ENCODE results near the gene CACNB2.

GRCh38 chr10:18343573-18343972, 203.3 kb downstream of the CACNB2 start:
- no peak for TF ChIP-seq FOXK2 (IDR thresholded peaks at IDR 0.05)
- TF ChIP-seq CTCF (IDR thresholded peaks at IDR 0.05 in 2 of 3, conservative IDR thresholded peaks at IDR 0.05 in 1 of 3; ENCODE audit: control insufficient read depth in 2 of 3, extremely low read depth in 1 of 3, insufficient read depth in 1 of 3, low read depth in 3 of 3, low read length in 3 of 3): no peak
- no peak for TF ChIP-seq CREM (IDR thresholded peaks at IDR 0.05; ENCODE audit: low read depth)
- no peak for TF ChIP-seq RAD51 (IDR thresholded peaks at IDR 0.05)
- no peak for TF ChIP-seq HCFC1 (IDR thresholded peaks at IDR 0.05; ENCODE audit: low read length)
- TF ChIP-seq RFX5 (IDR thresholded peaks at IDR 0.05; ENCODE audit: low read depth, low read length): no peak
- TF ChIP-seq SRF (IDR thresholded peaks at IDR 0.05; ENCODE audit: low read depth in 2 of 2, low read length in 2 of 2): no peak
- no peak for TF ChIP-seq YY1 (IDR thresholded peaks at IDR 0.05; ENCODE audit: low read depth, low read length)
- no peak for TF ChIP-seq ZNF384 (IDR thresholded peaks at IDR 0.05; ENCODE audit: borderline replicate concordance, low read depth, low read length)
- no peak for TF ChIP-seq ZBED1 (IDR thresholded peaks at IDR 0.05; ENCODE audit: borderline replicate concordance)
- TF ChIP-seq POLR2A (IDR thresholded peaks at IDR 0.05; ENCODE audit: low read depth, low read length): no peak
- no peak for TF ChIP-seq ZBTB4 (CRISPR knock-in tag; IDR thresholded peaks at IDR 0.05)
- TF ChIP-seq MYC (IDR thresholded peaks at IDR 0.05; ENCODE audit: insufficient read depth, insufficient read length, insufficient replicate concordance, low read length, severe bottlenecking): no peak

Data from GM12878 (cell line).